ENCODE results near the gene EPB41L4B.

- TF ChIP-seq ZNF571 (tag by site-specific recombination; IDR thresholded peaks at IDR 0.05) = no peak
- TF ChIP-seq CTCF (tag by site-specific recombination; IDR thresholded peaks at IDR 0.05) = no peak
- no peak for TF ChIP-seq ZBTB17 (tag by site-specific recombination; IDR thresholded peaks at IDR 0.05)
- no peak for TF ChIP-seq ZNF280C (tag by site-specific recombination; IDR thresholded peaks at IDR 0.05)
- TF ChIP-seq ZNF830 (tag by site-specific recombination; IDR thresholded peaks at IDR 0.05; ENCODE audit: low read depth) = no peak
- TF ChIP-seq ZEB2 (tag by site-specific recombination; IDR thresholded peaks at IDR 0.05) = no peak
Observed at GRCh38 chr9:109252291-109252690, 68.6 kb downstream of the EPB41L4B start.

All from HEK293 (cell line).